Gastroesophageal sphincter (tissue), 3 donors: ENCODE measurements around the gene AUTS2.

Experiments
- CTCF ChIP-seq, 4 experiments: fragments of 200-600 bp in 2 of 4; fragments of 450-650 bp in 2 of 4; sonication (generic) in 1 of 4; IDR thresholded peaks; one replicate each; pipeline ENCODE4 v1.5.1; 2017 to 2019; ENCODE audit warnings: antibody characterized with exemption in 4 of 4, mild to moderate bottlenecking in 2 of 4, moderate library complexity in 2 of 4
- EP300 ChIP-seq: sonication (generic); formaldehyde crosslinking; IDR thresholded peaks from one replicate; pipeline ENCODE4 v1.6.1; 2017; ENCODE audit warnings: antibody characterized with exemption, mild to moderate bottlenecking
- POLR2AphosphoS5 ChIP-seq: sonication (generic); formaldehyde crosslinking; IDR thresholded peaks from one replicate; pipeline ENCODE4 v1.6.1; 2017; ENCODE audit warnings: antibody characterized with exemption

- no peak for TF ChIP-seq CTCF (IDR thresholded peaks at IDR 0.05)
- TF ChIP-seq EP300: no peak
- no peak for TF ChIP-seq POLR2AphosphoS5
These were observed 808.1 kb downstream of the AUTS2 start for GRCh38 chr7:70406186-70406949.
